ENCODE results near the gene STX8. TPM values are rescaled to one million over a fixed set of nuclear protein-coding genes. Genes with fewer than 3 reads are reported as not detected.

The STX8 gene
- polyA plus RNA-seq, 1 of the 3 experiments (the other 2 are of a cell fraction), result 51.3 TPM

GRCh38 chr17:9253308-9253707, 322.3 kb downstream of the STX8 start:
- TF ChIP-seq SIN3A (IDR thresholded peaks at IDR 0.05; ENCODE audit: borderline replicate concordance, low read depth, low read length) (no peak), RCOR1 (IDR thresholded peaks at IDR 0.05; ENCODE audit: low read length) (no peak), PBX3 (IDR thresholded peaks at IDR 0.05) (no peak), NFIC (IDR thresholded peaks at IDR 0.05; ENCODE audit: borderline replicate concordance) (no peak), ZBTB33 (IDR thresholded peaks at IDR 0.05; ENCODE audit: borderline replicate concordance, low read depth) (no peak), TEAD4 (IDR thresholded peaks at IDR 0.05; ENCODE audit: borderline replicate concordance, insufficient read depth) (no peak), RAD21 (IDR thresholded peaks at IDR 0.05; ENCODE audit: low read length) (no peak), YY1 (IDR thresholded peaks at IDR 0.05; ENCODE audit: low read depth) (no peak), USF1 (IDR thresholded peaks at IDR 0.05; ENCODE audit: borderline replicate concordance, low read depth) (no peak), RXRA (IDR thresholded peaks at IDR 0.05; ENCODE audit: borderline replicate concordance, low read depth) (no peak), TAF1 (IDR thresholded peaks at IDR 0.05; ENCODE audit: borderline replicate concordance, low read depth, low read length) (no peak), USF2 (IDR thresholded peaks at IDR 0.05; ENCODE audit: borderline replicate concordance, low read depth, low read length) (no peak), MEF2A (IDR thresholded peaks at IDR 0.05; ENCODE audit: borderline replicate concordance, low read depth) (no peak), GATA2 (CRISPR knock-in tag; IDR thresholded peaks at IDR 0.05) (no peak)
- Histone ChIP-seq H3K4me2 (no peak overlapping the region), H4K20me1 (ENCODE audit: insufficient read depth) (no peaks in the 10 kb centered on the region), H3K9me2 (no peaks in the 10 kb centered on the region), H3K27me3 (ENCODE audit: insufficient read depth) (no peaks in the 10 kb centered on the region), H3K27ac (ENCODE audit: low read depth in 2 of 2, low read length in 1 of 2) (no peak overlapping the region), H3K4me3 (ENCODE audit: low read depth in 2 of 2, low read length in 1 of 2) (no peak overlapping the region), H3K9me3 (no peaks in the 10 kb centered on the region), H2AFZ (ENCODE audit: low read depth) (no peak overlapping the region), H3K4me1 (ENCODE audit: control insufficient read depth in 1 of 2, insufficient read depth in 2 of 2, low read depth in 1 of 2, low read length in 1 of 2) (peaks cover 0 to 5% of the 10 kb centered on the region in 2 experiments; a peak in 1 of 4 replicates), H3F3A (replicated peaks; ENCODE audit: insufficient read depth) (no peaks in the 10 kb centered on the region), H3K9ac (no peak overlapping the region), H3K79me2 (ENCODE audit: insufficient read depth) (no peaks in the 10 kb centered on the region), H3K36me3 (replicated peaks in 1 of 2; ENCODE audit: control insufficient read depth in 1 of 2, insufficient read depth in 2 of 2, low read length in 1 of 2) (no peaks in the 10 kb centered on the region)
- WGBS (ENCODE audit: low lambda C conversion rate), result 96% methylated on average over 3 of the region's 3 CpGs
- POLR2A ChIA-PET, result no interaction called here
- no peak for DNase-seq
- CTCF ChIA-PET, result interaction anchor here (1.2 kb wide), 1 partner anchor 74 kb away, joined by 3 read pairs; no protein-coding TSS in a partner anchor

Data from SK-N-SH (cell line).